ENCODE data around the gene PJA1. TPM values are rescaled to one million over a fixed set of nuclear protein-coding genes. Genes with fewer than 3 reads are reported as not detected.

The PJA1 gene
- total RNA-seq, 2 experiments from 2014 or later, result 18.4 to 20.2 TPM

GRCh38 chrX:69126642-69127041 lies 38.6 kb downstream of the PJA1 start:
- ChIA-PET CTCF (ENCODE audit: unreplicated experiment) (no interaction called here), POLR2A (no interaction called here)
- no peak for DNase-seq (ENCODE audit: low spot score)
- H3K9me3 ChIP-seq (ENCODE audit: low read length), result no peaks in the 10 kb centered on the region
- no peak overlapping the region for H3K4me2 ChIP-seq (ENCODE audit: low read length)
- TF ChIP-seq EZH2phosphoT487 (IDR thresholded peaks at IDR 0.05; ENCODE audit: borderline replicate concordance, low read depth, low read length) (no peak), CTCF (conservative IDR thresholded peaks at IDR 0.05; ENCODE audit: low read length) (no peak)
- H3K4me1 ChIP-seq (ENCODE audit: insufficient read depth, low read length, poor library complexity, severe bottlenecking), result no peaks in the 10 kb centered on the region
- no peak overlapping the region for H3K27ac ChIP-seq (ENCODE audit: low read depth, low read length, poor library complexity, severe bottlenecking)
- no peaks in the 10 kb centered on the region for H3K9me2 ChIP-seq (ENCODE audit: insufficient read depth, low read length)
- no peaks in the 10 kb centered on the region for H4K20me1 ChIP-seq (ENCODE audit: insufficient read depth, low read length)
- no TSS peak for BruUV-seq (replicated peaks)
- H3K4me3 ChIP-seq (ENCODE audit: low read depth, low read length, poor library complexity, severe bottlenecking), result no peak overlapping the region
- no peak overlapping the region for H2AFZ ChIP-seq (ENCODE audit: low read length)
- no peaks in the 10 kb centered on the region for H3K79me2 ChIP-seq (ENCODE audit: insufficient read depth, low read depth, low read length)
- intact Hi-C loops (cut with micrococcal nuclease; ENCODE audit: unreplicated experiment), result no loop called here
- H3K36me3 ChIP-seq (ENCODE audit: insufficient read depth, low read length), result no peaks in the 10 kb centered on the region

DNA sequence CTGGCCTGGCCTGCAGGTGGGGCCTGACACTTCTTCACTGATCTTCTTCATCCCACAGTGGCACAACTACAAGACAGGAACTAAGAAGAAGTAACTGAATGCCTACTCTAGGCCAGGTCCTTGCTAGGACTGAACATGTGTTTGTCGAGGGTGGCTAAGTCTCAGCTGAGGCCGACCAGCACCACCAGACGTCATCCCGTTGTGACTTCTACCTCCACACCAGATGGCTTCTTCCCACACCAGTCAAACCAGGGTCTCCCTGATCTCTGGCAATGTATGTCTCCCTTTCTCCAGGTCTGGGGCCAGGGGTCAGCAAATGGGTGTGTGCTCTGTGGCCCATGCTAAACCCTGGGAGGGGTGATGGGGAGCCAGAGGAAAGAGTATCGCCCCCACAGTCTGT lies 40.2 kb downstream of the PJA1 start:
- Histone ChIP-seq H3K27ac (ENCODE audit: low read depth, low read length, poor library complexity, severe bottlenecking) (no peak overlapping the region), H3K36me3 (ENCODE audit: insufficient read depth, low read length) (no peaks in the 10 kb centered on the region), H3K4me1 (ENCODE audit: insufficient read depth, low read length, poor library complexity, severe bottlenecking) (no peaks in the 10 kb centered on the region), H3K79me2 (ENCODE audit: insufficient read depth, low read depth, low read length) (no peaks in the 10 kb centered on the region), H2AFZ (ENCODE audit: low read length) (no peak overlapping the region), H3K9me2 (ENCODE audit: insufficient read depth, low read length) (no peaks in the 10 kb centered on the region), H3K4me3 (ENCODE audit: low read depth, low read length, poor library complexity, severe bottlenecking) (no peak overlapping the region), H3K9me3 (ENCODE audit: low read length) (no peaks in the 10 kb centered on the region), H4K20me1 (ENCODE audit: insufficient read depth, low read length) (no peaks in the 10 kb centered on the region), H3K4me2 (ENCODE audit: low read length) (no peak overlapping the region)
- ChIA-PET CTCF (ENCODE audit: unreplicated experiment) (no interaction called here), POLR2A (no interaction called here)
- no peak for DNase-seq (ENCODE audit: low spot score)
- TF ChIP-seq EZH2phosphoT487 (IDR thresholded peaks at IDR 0.05; ENCODE audit: borderline replicate concordance, low read depth, low read length) (no peak), CTCF (conservative IDR thresholded peaks at IDR 0.05; ENCODE audit: low read length) (no peak)
- BruUV-seq (replicated peaks), result no TSS peak
- intact Hi-C loops (cut with micrococcal nuclease; ENCODE audit: unreplicated experiment), result no loop called here

DNA sequence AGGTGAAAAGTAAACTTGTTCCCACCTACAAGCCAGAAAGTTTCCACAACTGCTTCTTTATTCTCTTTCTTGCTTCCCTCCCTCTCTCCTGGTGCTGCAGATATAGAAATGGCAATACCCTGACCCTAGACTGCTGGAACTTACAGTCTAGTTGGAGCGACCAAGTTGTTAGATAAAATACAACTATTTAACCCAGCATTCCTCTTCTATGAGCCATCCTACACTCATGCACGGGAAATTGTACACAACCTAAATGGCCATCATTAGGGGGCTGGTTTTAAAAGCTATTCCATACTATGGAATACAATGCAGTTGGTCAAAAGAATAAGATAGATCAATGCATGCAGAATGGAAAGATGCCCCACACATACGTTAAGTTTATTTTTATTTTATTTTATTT lies 41.1 kb downstream of the PJA1 start:
- Histone ChIP-seq H3K4me1 (ENCODE audit: insufficient read depth, low read length, poor library complexity, severe bottlenecking) (no peaks in the 10 kb centered on the region), H3K4me3 (ENCODE audit: low read depth, low read length, poor library complexity, severe bottlenecking) (no peak overlapping the region), H2AFZ (ENCODE audit: low read length) (no peak overlapping the region), H3K36me3 (ENCODE audit: insufficient read depth, low read length) (no peaks in the 10 kb centered on the region), H3K4me2 (ENCODE audit: low read length) (no peak overlapping the region), H3K9me2 (ENCODE audit: insufficient read depth, low read length) (no peaks in the 10 kb centered on the region), H4K20me1 (ENCODE audit: insufficient read depth, low read length) (no peaks in the 10 kb centered on the region), H3K27ac (ENCODE audit: low read depth, low read length, poor library complexity, severe bottlenecking) (no peak overlapping the region), H3K79me2 (ENCODE audit: insufficient read depth, low read depth, low read length) (no peaks in the 10 kb centered on the region), H3K9me3 (ENCODE audit: low read length) (no peaks in the 10 kb centered on the region)
- POLR2A ChIA-PET, result no interaction called here
- no peak for TF ChIP-seq CTCF (conservative IDR thresholded peaks at IDR 0.05; ENCODE audit: low read length)
- no peak for TF ChIP-seq EZH2phosphoT487 (IDR thresholded peaks at IDR 0.05; ENCODE audit: borderline replicate concordance, low read depth, low read length)
- no peak for DNase-seq (ENCODE audit: low spot score)
- intact Hi-C loops (cut with micrococcal nuclease; ENCODE audit: unreplicated experiment), result no loop called here
- BruUV-seq (replicated peaks), result no TSS peak
- CTCF ChIA-PET (ENCODE audit: unreplicated experiment), result no interaction called here
